Neural progenitor cell (in vitro differentiated cells): ENCODE measurements around the gene TCF7L2. TPM values are rescaled to one million over a fixed set of nuclear protein-coding genes. Genes with fewer than 3 reads are reported as not detected.
A peak's percentile ranks its signal among the peaks of the same experiment; 100 is the strongest.

Source experiments
- DNase-seq: peaks from one replicate; pipeline ENCODE4 v3.0.0-alpha.2; 2016; ENCODE audit warnings: low spot score
- H2AFZ ChIP-seq: fragments of 200-600 bp; sonication (generic); replicated peaks from 2 replicates; pipeline ENCODE4 v1.6.1; 2016; ENCODE audit warnings: antibody characterized with exemption
- H3F3A ChIP-seq: fragments of 200-600 bp; sonication (generic); 2 replicates; pipeline ENCODE4 v1.6.1; 2016; ENCODE audit warnings: antibody characterized with exemption, low read depth
- H3K27ac ChIP-seq: fragments of 200-600 bp; sonication (generic); 2 replicates; pipeline ENCODE4 v1.5.1; 2016; ENCODE audit warnings: mild to moderate bottlenecking
- H3K27me3 ChIP-seq: fragments of 200-600 bp; sonication (generic); 2 replicates; pipeline ENCODE4 v1.6.1; 2016; ENCODE audit warnings: mild to moderate bottlenecking, moderate library complexity
- H3K36me3 ChIP-seq: fragments of 200-600 bp; sonication (generic); 2 replicates; pipeline ENCODE4 v1.5.1; 2016
- H3K4me1 ChIP-seq: fragments of 200-600 bp; sonication (generic); 2 replicates; pipeline ENCODE4 v1.6.1; 2016; ENCODE audit warnings: mixed run types
- H3K4me2 ChIP-seq: fragments of 200-600 bp; sonication (generic); 2 replicates; pipeline ENCODE4 v1.6.1; 2016
- H3K4me3 ChIP-seq: fragments of 200-600 bp; sonication (generic); 2 replicates; pipeline ENCODE4 v1.5.1; 2016
- H3K79me2 ChIP-seq: fragments of 200-600 bp; sonication (generic); 2 replicates; pipeline ENCODE4 v1.6.1; 2016; ENCODE audit warnings: low read depth
- H3K9ac ChIP-seq: fragments of 200-600 bp; sonication (generic); 2 replicates; pipeline ENCODE4 v1.6.1; 2016
- H3K9me3 ChIP-seq: fragments of 200-600 bp; sonication (generic); 2 replicates; pipeline ENCODE4 v1.5.1; 2016; ENCODE audit warnings: low read depth
- H4K20me1 ChIP-seq: fragments of 200-600 bp; sonication (generic); 2 replicates; pipeline ENCODE4 v1.6.1; 2016; ENCODE audit warnings: low read depth
- H3K27ac Mint-ChIP-seq: 3 replicates; pipeline ENCODE4 v1.8.0; 2021; ENCODE audit warnings: mixed read lengths
- H3K27me3 Mint-ChIP-seq: 2 replicates; pipeline ENCODE4 v1.8.0; 2022; ENCODE audit warnings: low read depth, mild to moderate bottlenecking, inconsistent platforms, moderate library complexity, mixed read lengths; ENCODE audit not compliant: insufficient read depth
- H3K36me3 Mint-ChIP-seq: 3 replicates; pipeline ENCODE4 v1.8.0; 2021; ENCODE audit warnings: mixed read lengths
- H3K4me1 Mint-ChIP-seq: 3 replicates; pipeline ENCODE4 v1.8.0; 2021; ENCODE audit warnings: mixed read lengths
- H3K4me3 Mint-ChIP-seq: 3 replicates; pipeline ENCODE4 v1.8.0; 2021; ENCODE audit warnings: mild to moderate bottlenecking, moderate library complexity, mixed read lengths
- H3K9me3 Mint-ChIP-seq: 3 replicates; pipeline ENCODE4 v1.8.0; 2020; ENCODE audit warnings: mixed read lengths
- EZH2 ChIP-seq: fragments of 200-600 bp; sonication (generic); IDR thresholded peaks from 2 replicates; pipeline ENCODE4 v1.6.1; 2017; ENCODE audit warnings: antibody characterized with exemption, mild to moderate bottlenecking, moderate library complexity
- EZH2phosphoT487 ChIP-seq: fragments of 200-600 bp; sonication (generic); IDR thresholded peaks from 2 replicates; pipeline ENCODE4 v1.6.1; 2017; ENCODE audit warnings: antibody characterized with exemption
- total RNA-seq: library from RNA; depleted of rRNA; stranded (reverse); fragments of >200 nt; gene quantifications from 2 replicates; pipeline ENCODE4 v1.2.3, GENCODE V29; 2015; ENCODE audit warnings: low replicate concordance
- TF ChIP-seq, protein P1 (sequence below): fragments of 200-600 bp; sonication (generic); IDR thresholded peaks from 2 replicates; pipeline ENCODE4 v1.5.1; 2017; ENCODE audit warnings: antibody characterized with exemption, mild to moderate bottlenecking

Gene TCF7L2
- total RNA-seq, 1 donor from 2014 or later: 12.3 TPM

DNA sequence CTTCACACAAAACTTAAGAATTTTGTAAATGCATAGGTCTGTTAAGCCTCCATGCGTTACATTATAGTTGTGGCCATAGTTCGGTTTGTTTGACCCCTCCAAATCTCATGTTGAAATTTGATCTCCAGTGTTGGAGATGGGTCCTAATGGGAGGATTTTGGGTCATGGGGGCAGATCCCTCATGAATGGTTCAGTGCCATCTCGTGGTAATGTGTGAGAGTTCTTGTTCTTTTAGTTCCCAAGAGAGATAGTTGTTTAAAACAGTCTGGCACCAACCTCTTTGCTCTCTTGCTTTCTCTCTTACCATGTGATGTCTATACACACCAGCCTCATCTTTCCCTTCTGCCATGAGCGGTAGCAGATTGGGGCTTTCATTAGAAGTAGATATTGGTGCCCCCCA, 264.3 kb downstream of the TCF7L2 start:
- Histone ChIP-seq H3K4me3 (no peak overlapping the region), H2AFZ (no peak overlapping the region), H3K27me3 (no peaks in the 10 kb centered on the region), H3K4me2 (no peak overlapping the region), H3K4me1 (no peaks in the 10 kb centered on the region), H3K27ac (no peak overlapping the region), H3K9me3 (no peaks in the 10 kb centered on the region), H4K20me1 (no peaks in the 10 kb centered on the region), H3K9ac (no peak overlapping the region), H3K36me3 (no peaks in the 10 kb centered on the region), H3F3A (no peaks in the 10 kb centered on the region), H3K79me2 (no peaks in the 10 kb centered on the region)
- Mint-ChIP-seq H3K36me3 (no peaks in the 10 kb centered on the region), H3K27ac (no peak overlapping the region), H3K9me3 (peaks cover 13% of the 10 kb centered on the region), H3K4me1 (no peaks in the 10 kb centered on the region), H3K4me3 (no peak overlapping the region), H3K27me3 (peaks cover 3% of the 10 kb centered on the region)
- DNase-seq: no peak
- TF ChIP-seq EZH2 (no peak), EZH2phosphoT487 (no peak)
- TF ChIP-seq, protein P1, sequence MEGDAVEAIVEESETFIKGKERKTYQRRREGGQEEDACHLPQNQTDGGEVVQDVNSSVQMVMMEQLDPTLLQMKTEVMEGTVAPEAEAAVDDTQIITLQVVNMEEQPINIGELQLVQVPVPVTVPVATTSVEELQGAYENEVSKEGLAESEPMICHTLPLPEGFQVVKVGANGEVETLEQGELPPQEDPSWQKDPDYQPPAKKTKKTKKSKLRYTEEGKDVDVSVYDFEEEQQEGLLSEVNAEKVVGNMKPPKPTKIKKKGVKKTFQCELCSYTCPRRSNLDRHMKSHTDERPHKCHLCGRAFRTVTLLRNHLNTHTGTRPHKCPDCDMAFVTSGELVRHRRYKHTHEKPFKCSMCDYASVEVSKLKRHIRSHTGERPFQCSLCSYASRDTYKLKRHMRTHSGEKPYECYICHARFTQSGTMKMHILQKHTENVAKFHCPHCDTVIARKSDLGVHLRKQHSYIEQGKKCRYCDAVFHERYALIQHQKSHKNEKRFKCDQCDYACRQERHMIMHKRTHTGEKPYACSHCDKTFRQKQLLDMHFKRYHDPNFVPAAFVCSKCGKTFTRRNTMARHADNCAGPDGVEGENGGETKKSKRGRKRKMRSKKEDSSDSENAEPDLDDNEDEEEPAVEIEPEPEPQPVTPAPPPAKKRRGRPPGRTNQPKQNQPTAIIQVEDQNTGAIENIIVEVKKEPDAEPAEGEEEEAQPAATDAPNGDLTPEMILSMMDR: peak; percentile 9

DNA sequence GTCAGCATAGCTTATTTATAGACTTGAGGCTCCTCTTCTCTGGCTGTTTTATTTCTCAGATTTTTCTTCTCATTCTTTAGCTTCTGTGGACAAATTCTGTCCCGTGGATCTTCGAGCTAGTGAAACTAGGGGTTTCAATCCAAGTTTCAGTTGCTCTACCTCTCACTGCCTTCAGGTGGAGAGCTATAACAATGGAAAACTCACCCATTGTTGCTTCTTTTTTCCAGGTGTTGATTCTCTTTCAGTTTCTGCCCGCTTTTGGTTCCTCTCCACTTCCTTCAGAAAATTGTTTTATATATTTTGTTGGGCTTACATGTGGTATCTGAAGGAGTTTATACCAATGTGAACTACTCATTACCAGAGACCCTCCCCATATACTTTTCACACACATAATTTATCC, 266.1 kb downstream of the TCF7L2 start:
- no peaks in the 10 kb centered on the region for H4K20me1 ChIP-seq
- H2AFZ ChIP-seq: no peak overlapping the region
- no peaks in the 10 kb centered on the region for H3K4me1 ChIP-seq
- no peak overlapping the region for H3K4me3 ChIP-seq
- peaks cover 16% of the 10 kb centered on the region for H3K9me3 Mint-ChIP-seq
- no peaks in the 10 kb centered on the region for H3K36me3 ChIP-seq
- H3K4me1 Mint-ChIP-seq: no peaks in the 10 kb centered on the region
- H3K4me2 ChIP-seq: no peak overlapping the region
- TF ChIP-seq EZH2: no peak
- TF ChIP-seq EZH2phosphoT487: no peak
- TF ChIP-seq, protein P1: peak; percentile 29
- no peak overlapping the region for H3K9ac ChIP-seq
- no peak overlapping the region for H3K4me3 Mint-ChIP-seq
- H3K27ac Mint-ChIP-seq: no peak overlapping the region
- no peaks in the 10 kb centered on the region for H3K36me3 Mint-ChIP-seq
- H3K27me3 ChIP-seq: no peaks in the 10 kb centered on the region
- H3K9me3 ChIP-seq: no peaks in the 10 kb centered on the region
- DNase-seq: peak; percentile 19
- no peak overlapping the region for H3K27ac ChIP-seq
- H3F3A ChIP-seq: no peaks in the 10 kb centered on the region
- no peaks in the 10 kb centered on the region for H3K79me2 ChIP-seq
- peaks cover 3% of the 10 kb centered on the region for H3K27me3 Mint-ChIP-seq
